SK-N-SH (cell line): ENCODE results near the gene SNX3.

Experiments
- CTCF ChIP-seq: fragments of 200-600 bp; sonication (generic); IDR thresholded peaks from 2 replicates; pipeline ENCODE4 v1.6.1; 2017; ENCODE audit warnings: antibody characterized with exemption, mild to moderate bottlenecking, moderate library complexity
- EP300 ChIP-seq, 2 experiments: IDR thresholded peaks; 2 replicates each; pipeline versions ENCODE4 v1.4.0 to v1.6.1; 2012; ENCODE audit warnings: borderline replicate concordance in 1 of 2, low read depth in 1 of 2, low read length in 1 of 2
- MAX ChIP-seq: IDR thresholded peaks from 2 replicates; pipeline ENCODE4 v1.4.0; 2012; ENCODE audit warnings: low read depth
- MXI1 ChIP-seq: IDR thresholded peaks from 2 replicates; pipeline ENCODE4 v1.6.1; 2012; ENCODE audit warnings: mild to moderate bottlenecking, low read depth, low read length, improper control_type of control experiment
- NFIC ChIP-seq: IDR thresholded peaks from 2 replicates; pipeline ENCODE4 v1.4.0; 2012; ENCODE audit warnings: borderline replicate concordance
- NRF1 ChIP-seq: IDR thresholded peaks from 2 replicates; pipeline ENCODE4 v1.6.1; 2012; ENCODE audit warnings: low read depth, mild to moderate bottlenecking, low read length
- POLR2AphosphoS5 ChIP-seq: IDR thresholded peaks from 2 replicates; pipeline ENCODE4 v1.6.1; 2012; ENCODE audit warnings: low read depth, low read length
- RAD21 ChIP-seq: IDR thresholded peaks from 2 replicates; pipeline ENCODE4 v1.6.1; 2012; ENCODE audit warnings: mild to moderate bottlenecking, low read length
- RCOR1 ChIP-seq: fragments of 150-350 bp; IDR thresholded peaks from 2 replicates; pipeline ENCODE4 v1.6.1; 2017; ENCODE audit warnings: antibody characterized with exemption, low read length
- SIN3A ChIP-seq: IDR thresholded peaks from 2 replicates; pipeline ENCODE4 v1.6.1; 2012; ENCODE audit warnings: low read depth, mild to moderate bottlenecking, low read length, moderate library complexity, borderline replicate concordance
- TAF1 ChIP-seq: IDR thresholded peaks from 2 replicates; pipeline ENCODE4 v1.6.1; 2012; ENCODE audit warnings: low read depth, mild to moderate bottlenecking, low read length, moderate library complexity, borderline replicate concordance
- USF2 ChIP-seq: fragments of 150-350 bp; IDR thresholded peaks from 2 replicates; pipeline ENCODE4 v1.6.1; 2017; ENCODE audit warnings: antibody characterized with exemption, low read length, low read depth, borderline replicate concordance

GRCh38 chr6:108227290-108227689, 33.5 kb downstream of the SNX3 start:
- TF ChIP-seq CTCF (no peak), POLR2AphosphoS5 (no peak), RAD21 (no peak), NRF1 (no peak), EP300 (IDR thresholded peaks at IDR 0.05; ENCODE audit: borderline replicate concordance in 1 of 2, low read depth in 1 of 2, low read length in 1 of 2) (no peak), SIN3A (no peak), TAF1 (no peak), MAX (no peak), NFIC (no peak), MXI1 (no peak), USF2 (no peak), RCOR1 (no peak)
